Raji (cell line): ENCODE results near the gene PHF10.
A peak's percentile ranks its signal among the peaks of the same experiment; 100 is the strongest.

Experiments used
- POLR2A ChIP-seq: IDR thresholded peaks from 2 replicates; pipeline ENCODE4 v1.6.1; 2011; ENCODE audit warnings: low read depth, low read length, control low read depth; ENCODE audit not compliant: insufficient read depth

PHF10 gene

GRCh38 chr6:169724494-169725124 lies at the start of gene PHF10:
TSS of gene PHF10 (minus strand) at chr6:169724500. CDS start at chr6:169723931, 569 bp downstream.
- peak; percentile 49 for TF ChIP-seq POLR2A

GRCh38 chr6:169766921-169767736 lies 42.8 kb upstream of the PHF10 start:
- no peak for TF ChIP-seq POLR2A

- TF ChIP-seq POLR2A, result no peak
Observed at GRCh38 chr6:169766232-169766631, 41.9 kb upstream of the PHF10 start.

- no peak for TF ChIP-seq POLR2A
Observed at GRCh38 chr6:169763881-169764280, 39.6 kb upstream of the PHF10 start.

- TF ChIP-seq POLR2A, result no peak
Observed at GRCh38 chr6:169763308-169763707, 39.0 kb upstream of the PHF10 start.

GRCh38 chr6:169755162-169755561 lies 30.9 kb upstream of the PHF10 start:
- TF ChIP-seq POLR2A, result no peak

GRCh38 chr6:169752074-169752623 lies 27.8 kb upstream of the PHF10 start:
- TF ChIP-seq POLR2A, result no peak

- TF ChIP-seq POLR2A, result peak; percentile 87
Observed at GRCh38 chr6:169751242-169752073, 27.2 kb upstream of the PHF10 start, which contains the start of the genes DYNLT2 and ERMARD. TSS of gene DYNLT2 (minus strand) at chr6:169751572. CDS start at chr6:169751458, 114 bp downstream. TSS of gene ERMARD (plus strand) at chr6:169751622. CDS start at chr6:169751658, 36 bp downstream.

- TF ChIP-seq POLR2A, result no peak
Observed at GRCh38 chr6:169746556-169746955, 22.3 kb upstream of the PHF10 start.

- TF ChIP-seq POLR2A, result no peak
Observed at GRCh38 chr6:169745405-169745804, 21.1 kb upstream of the PHF10 start.

- no peak for TF ChIP-seq POLR2A
Observed at GRCh38 chr6:169741344-169741743, 17.0 kb upstream of the PHF10 start.

- TF ChIP-seq POLR2A, result no peak
Observed at GRCh38 chr6:169738976-169739529, 14.8 kb upstream of the PHF10 start.

GRCh38 chr6:169738204-169738975 lies 14.1 kb upstream of the PHF10 start:
- TF ChIP-seq POLR2A, result no peak

GRCh38 chr6:169729961-169730360 lies 5.7 kb upstream of the PHF10 start:
- TF ChIP-seq POLR2A, result no peak
